Mesenchymal stem cell (in vitro differentiated cells and primary cell): Measurements from ENCODE around the gene EFCAB11.

Source experiments
- DNase-seq: peaks from one replicate; pipeline ENCODE4 v3.0.0-alpha.2; 2013
- H2AFZ ChIP-seq: one replicate; pipeline ENCODE4 v1.6.1; 2013; ENCODE audit warnings: low read depth, mild to moderate bottlenecking, control low read depth, inconsistent platforms, low read length, moderate library complexity
- H2AK5ac ChIP-seq: 2 replicates; pipeline ENCODE4 v1.6.1; 2013; ENCODE audit warnings: low read length, moderate library complexity, mild to moderate bottlenecking, inconsistent platforms; ENCODE audit not compliant: severe bottlenecking
- H2BK120ac ChIP-seq: one replicate; pipeline ENCODE4 v1.6.1; 2013; ENCODE audit warnings: low read depth, mild to moderate bottlenecking, inconsistent platforms, low read length, moderate library complexity
- H2BK12ac ChIP-seq, 2 experiments: one replicate each; pipeline ENCODE4 v1.6.1; 2013; ENCODE audit warnings: inconsistent platforms in 2 of 2, low read length in 2 of 2, mild to moderate bottlenecking in 2 of 2, moderate library complexity in 2 of 2, control low read depth in 1 of 2
- H2BK15ac ChIP-seq: one replicate; pipeline ENCODE4 v1.6.1; 2013; ENCODE audit warnings: mild to moderate bottlenecking, low read depth, inconsistent platforms; ENCODE audit not compliant: poor library complexity, severe bottlenecking
- H2BK5ac ChIP-seq: 2 replicates; pipeline ENCODE4 v1.6.1; 2013; ENCODE audit warnings: low read depth, mild to moderate bottlenecking, low read length, control low read depth, inconsistent platforms; ENCODE audit not compliant: poor library complexity, severe bottlenecking
- H3K14ac ChIP-seq, 2 experiments: one replicate each; pipeline ENCODE4 v1.6.1; 2013; ENCODE audit warnings: inconsistent platforms in 2 of 2, low read length in 2 of 2, control low read depth in 1 of 2, mild to moderate bottlenecking in 1 of 2, moderate library complexity in 1 of 2
- H3K18ac ChIP-seq, 2 experiments: one replicate each; pipeline ENCODE4 v1.6.1; 2013; ENCODE audit warnings: inconsistent platforms in 2 of 2, low read length in 2 of 2, control low read depth in 1 of 2, low read depth in 1 of 2, mild to moderate bottlenecking in 1 of 2
- H3K23ac ChIP-seq, 2 experiments: one replicate each; pipeline ENCODE4 v1.6.1; 2013; ENCODE audit warnings: inconsistent platforms in 2 of 2, low read length in 2 of 2, mild to moderate bottlenecking in 2 of 2, moderate library complexity in 2 of 2, control low read depth in 1 of 2
- H3K27ac ChIP-seq: 2 replicates; pipeline ENCODE4 v1.5.1; 2013; ENCODE audit warnings: mild to moderate bottlenecking, moderate library complexity, low read length, control low read depth, inconsistent platforms; ENCODE audit not compliant: poor library complexity, severe bottlenecking
- H3K27me3 ChIP-seq, 2 experiments: 2 replicates each; pipeline versions ENCODE4 v1.6.1 to v1.7.0; 2013; ENCODE audit warnings: low read length in 2 of 2, mild to moderate bottlenecking in 2 of 2, moderate library complexity in 2 of 2, control low read depth in 1 of 2, inconsistent platforms in 1 of 2; ENCODE audit not compliant: control insufficient read depth in 1 of 2, insufficient read depth in 1 of 2
- H3K36me3 ChIP-seq, 2 experiments: 2 replicates each; pipeline versions ENCODE4 v1.6.1 to v1.7.0; 2013; ENCODE audit warnings: low read length in 2 of 2, control low read depth in 1 of 2, inconsistent platforms in 1 of 2, low read depth in 1 of 2, mild to moderate bottlenecking in 1 of 2; ENCODE audit not compliant: insufficient read depth in 2 of 2, control insufficient read depth in 1 of 2
- H3K4ac ChIP-seq, 2 experiments: one replicate each; pipeline ENCODE4 v1.6.1; 2013; ENCODE audit warnings: inconsistent platforms in 2 of 2, low read length in 2 of 2, mild to moderate bottlenecking in 2 of 2, moderate library complexity in 2 of 2, control low read depth in 1 of 2, low read depth in 1 of 2
- H3K4me1 ChIP-seq: 2 replicates; pipeline ENCODE4 v1.6.1; 2013; ENCODE audit warnings: low read depth, low read length, control low read depth; ENCODE audit not compliant: control insufficient read depth, insufficient read depth
- H3K4me2 ChIP-seq: 2 replicates; pipeline ENCODE4 v1.6.1; 2013; ENCODE audit warnings: low read length, mild to moderate bottlenecking, inconsistent platforms; ENCODE audit not compliant: poor library complexity, severe bottlenecking
- H3K4me3 ChIP-seq, 2 experiments: 2 replicates each; pipeline versions ENCODE4 v1.5.1 to v1.7.0; 2013; ENCODE audit warnings: low read length in 2 of 2, mild to moderate bottlenecking in 2 of 2, control low read depth in 1 of 2, low read depth in 1 of 2; ENCODE audit not compliant: insufficient read depth in 1 of 2
- H3K79me1 ChIP-seq: replicated peaks from 2 replicates; pipeline ENCODE4 v1.6.1; 2013; ENCODE audit warnings: mild to moderate bottlenecking, control low read depth, low read length, inconsistent platforms; ENCODE audit not compliant: poor library complexity, severe bottlenecking
- H3K9ac ChIP-seq: 2 replicates; pipeline ENCODE4 v1.7.0; 2013; ENCODE audit warnings: mild to moderate bottlenecking, low read length, moderate library complexity
- H3K9me3 ChIP-seq: 2 replicates; pipeline ENCODE4 v1.7.0; 2013; ENCODE audit warnings: mild to moderate bottlenecking, low read length; ENCODE audit not compliant: control insufficient read depth
- H4K8ac ChIP-seq: one replicate; pipeline ENCODE4 v1.6.1; 2013; ENCODE audit warnings: inconsistent platforms, mild to moderate bottlenecking, low read length, moderate library complexity
- H4K91ac ChIP-seq: one replicate; pipeline ENCODE4 v1.6.1; 2013; ENCODE audit warnings: mild to moderate bottlenecking, low read length, inconsistent platforms
- WGBS: methylation state at CpG from one replicate; pipeline ENCODE4 v1.1.7; 2013; ENCODE audit warnings: mixed read lengths; 5-methylcytosine and 5-hydroxymethylcytosine counted together

EFCAB11 gene

GRCh38 chr14:89775151-89775550 lies 179.4 kb downstream of the EFCAB11 start:
- H3K9me3 ChIP-seq = no peaks in the 10 kb centered on the region
- DNase-seq = no peak
- H3K14ac ChIP-seq = no peak overlapping the region
- H3K36me3 ChIP-seq = no peaks in the 10 kb centered on the region
- no peak overlapping the region for H2BK120ac ChIP-seq
- H3K23ac ChIP-seq = no peak overlapping the region
- 98% methylated on average over 7 of the region's 7 CpGs for WGBS
- H4K91ac ChIP-seq = no peak overlapping the region
- no peak overlapping the region for H2BK12ac ChIP-seq
- H4K8ac ChIP-seq = no peak overlapping the region
- peaks cover 9% of the 10 kb centered on the region for H3K4me1 ChIP-seq
- H3K79me1 ChIP-seq = no peaks in the 10 kb centered on the region
- no peak overlapping the region for H3K9ac ChIP-seq
- H3K27me3 ChIP-seq = peaks cover 0 to 6% of the 10 kb centered on the region in 2 experiments
- H2AFZ ChIP-seq = no peak overlapping the region
- no peak overlapping the region for H2BK5ac ChIP-seq
- H3K27ac ChIP-seq = no peak overlapping the region
- no peak overlapping the region for H2AK5ac ChIP-seq
- H3K4me3 ChIP-seq = no peak overlapping the region
- H3K4ac ChIP-seq = no peak overlapping the region
- peak overlapping the region; percentile 12 for H2BK15ac ChIP-seq
- H3K18ac ChIP-seq = no peak overlapping the region
- H3K4me2 ChIP-seq = no peak overlapping the region

GRCh38 chr14:89773644-89774316 lies 180.8 kb downstream of the EFCAB11 start:
- Histone ChIP-seq H3K9ac (no peak overlapping the region), H3K27me3 (peaks cover 0 to 6% of the 10 kb centered on the region in 2 experiments), H3K79me1 (no peaks in the 10 kb centered on the region), H3K27ac (no peak overlapping the region), H3K18ac (peak overlapping the region in 1 of 2 experiments; percentile 13), H3K4ac (no peak overlapping the region), H4K8ac (peak overlapping the region; percentile 8), H4K91ac (no peak overlapping the region), H3K14ac (peak overlapping the region in 1 of 2 experiments; percentile 38), H2AK5ac (no peak overlapping the region), H2BK12ac (peak overlapping the region in 1 of 2 experiments; percentile 21), H3K4me3 (no peak overlapping the region), H3K4me2 (no peak overlapping the region), H3K9me3 (no peaks in the 10 kb centered on the region), H2BK5ac (no peak overlapping the region), H3K4me1 (peaks cover 9% of the 10 kb centered on the region), H2BK15ac (no peak overlapping the region), H3K23ac (no peak overlapping the region), H2AFZ (no peak overlapping the region), H3K36me3 (no peaks in the 10 kb centered on the region), H2BK120ac (no peak overlapping the region)
- 30% methylated on average over 12 of the region's 12 CpGs for WGBS
- DNase-seq = peak; percentile 69

GRCh38 chr14:89773151-89773550 lies 181.4 kb downstream of the EFCAB11 start:
- H4K8ac ChIP-seq = no peak overlapping the region
- H2AFZ ChIP-seq = no peak overlapping the region
- no peak overlapping the region for H3K4ac ChIP-seq
- peak overlapping the region in 1 of 2 experiments; percentile 68 for H3K18ac ChIP-seq
- H3K79me1 ChIP-seq = no peaks in the 10 kb centered on the region
- no peak overlapping the region for H2BK120ac ChIP-seq
- peak overlapping the region in 1 of 2 experiments; percentile 82 for H3K14ac ChIP-seq
- 93% methylated on average over 6 of the region's 7 CpGs for whole genome bisulfite sequencing
- no peak overlapping the region for H3K9ac ChIP-seq
- peaks cover 9% of the 10 kb centered on the region for H3K4me1 ChIP-seq
- no peak overlapping the region for H2BK15ac ChIP-seq
- no peak for DNase-seq
- H3K9me3 ChIP-seq = no peaks in the 10 kb centered on the region
- H3K23ac ChIP-seq = peak overlapping the region in 1 of 2 experiments; percentile 59
- peak overlapping the region; percentile 20 for H2AK5ac ChIP-seq
- H3K27ac ChIP-seq = no peak overlapping the region
- no peaks in the 10 kb centered on the region for H3K36me3 ChIP-seq
- peak overlapping the region in 1 of 2 experiments; percentile 7 for H2BK12ac ChIP-seq
- no peak overlapping the region for H4K91ac ChIP-seq
- no peak overlapping the region for H3K4me2 ChIP-seq
- no peak overlapping the region for H3K4me3 ChIP-seq
- no peak overlapping the region for H2BK5ac ChIP-seq
- peaks cover 0 to 6% of the 10 kb centered on the region in 2 experiments for H3K27me3 ChIP-seq

- no peak overlapping the region for H2AK5ac ChIP-seq
- no peak overlapping the region for H3K23ac ChIP-seq
- peaks cover 0 to 6% of the 10 kb centered on the region in 2 experiments for H3K27me3 ChIP-seq
- H3K4me1 ChIP-seq = peaks cover 9% of the 10 kb centered on the region
- WGBS = 56% methylated on average over 3 of the region's 3 CpGs
- no peak overlapping the region for H3K4me2 ChIP-seq
- H3K36me3 ChIP-seq = no peaks in the 10 kb centered on the region
- H4K91ac ChIP-seq = no peak overlapping the region
- H4K8ac ChIP-seq = no peak overlapping the region
- H3K4me3 ChIP-seq = no peak overlapping the region
- peak; percentile 69 for DNase-seq
- H3K27ac ChIP-seq = no peak overlapping the region
- no peak overlapping the region for H3K4ac ChIP-seq
- no peaks in the 10 kb centered on the region for H3K79me1 ChIP-seq
- no peak overlapping the region for H2BK12ac ChIP-seq
- no peak overlapping the region for H3K18ac ChIP-seq
- no peaks in the 10 kb centered on the region for H3K9me3 ChIP-seq
- no peak overlapping the region for H2BK5ac ChIP-seq
- no peak overlapping the region for H2AFZ ChIP-seq
- H3K9ac ChIP-seq = no peak overlapping the region
- no peak overlapping the region for H2BK15ac ChIP-seq
- no peak overlapping the region for H2BK120ac ChIP-seq
- no peak overlapping the region for H3K14ac ChIP-seq
Measured at GRCh38 chr14:89771251-89771650, 183.3 kb downstream of the EFCAB11 start.
